ENCODE measurements around the gene SLC6A1.

GRCh38 chr3:10976770-10977169, 15.8 kb upstream of the SLC6A1 start:
- TF ChIP-seq CTCF (IDR thresholded peaks at IDR 0.05; ENCODE audit: insufficient read depth, low read length, poor library complexity, severe bottlenecking) = no peak
- TF ChIP-seq EZH2phosphoT487 (conservative IDR thresholded peaks at IDR 0.05; ENCODE audit: low read length) = no peak

All from SU-DHL-6 (cell line).